ENCODE data around the gene RASA3. TPM values are rescaled to one million over a fixed set of nuclear protein-coding genes. Genes with fewer than 3 reads are reported as not detected.

The RASA3 gene
- total RNA-seq, 1 experiment from 2014 or later, result 9.1 TPM

DNA sequence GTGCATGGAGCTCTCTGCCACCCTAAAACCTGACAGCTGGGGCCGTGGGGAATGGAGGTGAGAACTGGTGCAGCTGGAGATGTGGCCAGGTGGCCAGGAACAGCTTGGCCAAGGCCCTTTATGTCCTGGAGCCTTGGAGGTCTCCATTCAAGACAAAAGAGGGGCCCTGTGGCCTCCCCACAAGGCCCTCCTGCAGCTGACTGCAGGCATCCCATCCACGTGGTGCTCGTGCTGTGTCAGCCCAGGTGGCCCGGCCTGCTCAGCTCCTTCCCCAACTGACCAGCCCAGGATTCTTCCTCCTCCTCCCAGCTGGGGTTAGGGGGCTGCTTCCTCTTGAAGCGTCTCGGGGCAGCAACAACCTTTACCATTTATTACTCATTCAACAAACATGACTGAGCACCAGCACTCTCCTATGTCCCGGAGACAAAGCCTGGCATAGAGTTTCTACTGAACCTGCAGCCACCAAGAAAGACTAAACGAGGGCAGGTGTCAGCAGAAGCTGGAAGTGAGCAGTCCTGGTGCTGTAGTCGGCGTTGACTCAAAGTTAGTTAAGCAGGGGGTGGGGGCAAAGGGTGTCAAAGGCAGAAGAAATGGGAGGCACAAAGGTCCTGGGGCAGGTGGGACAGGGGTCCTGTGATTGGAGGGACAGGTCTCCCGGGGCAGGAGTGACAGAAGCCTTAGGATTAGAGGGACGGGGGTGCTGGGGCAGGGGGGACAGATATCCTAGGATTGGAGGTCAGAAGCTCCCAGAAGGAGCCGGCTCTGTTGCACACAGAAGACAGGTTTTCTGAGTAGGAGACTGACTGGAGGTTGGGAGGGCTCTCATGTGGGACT is 135.3 kb downstream of the RASA3 start:
- H3F3A ChIP-seq (ENCODE audit: low read length, unreplicated experiment), result no peaks in the 10 kb centered on the region
- H3K4me3 ChIP-seq (ENCODE audit: low read length), result no peak overlapping the region
- no peaks in the 10 kb centered on the region for H3K36me3 ChIP-seq (ENCODE audit: low read depth, low read length)
- TF ChIP-seq EZH2 (IDR thresholded peaks at IDR 0.05; ENCODE audit: low read length, unreplicated experiment) (no peak), EZH2phosphoT487 (IDR thresholded peaks at IDR 0.05; ENCODE audit: borderline replicate concordance, low read length) (no peak)
- POLR2A ChIA-PET (ENCODE audit: unreplicated experiment), result no interaction called here
- no peaks in the 10 kb centered on the region for H3K79me2 ChIP-seq (ENCODE audit: low read length)
- H3K9ac ChIP-seq (ENCODE audit: low read length), result peak overlapping the region; percentile 15; the same call in 1 of the 2 replicates
- BruUV-seq (replicated peaks), result no TSS peak
- peak overlapping the region; percentile 70 for H3K27ac ChIP-seq (ENCODE audit: low read length)
- H3K9me3 ChIP-seq (ENCODE audit: low read length), result no peaks in the 10 kb centered on the region
- ATAC-seq (peak; percentile 64), DNase-seq (peak; percentile 68)
- intact Hi-C loops (cut with micrococcal nuclease), result no loop called here
- H3K4me1 ChIP-seq (ENCODE audit: insufficient read depth, low read length), result peaks cover 17% of the 10 kb centered on the region
- no peaks in the 10 kb centered on the region for H4K20me1 ChIP-seq (ENCODE audit: low read length)
- CTCF ChIA-PET, result no interaction called here
- no peaks in the 10 kb centered on the region for H3K9me2 ChIP-seq (replicated peaks; ENCODE audit: low read length)
- H3K4me2 ChIP-seq (ENCODE audit: low read length), result no peak overlapping the region
- no peak overlapping the region for H2AFZ ChIP-seq (ENCODE audit: low read length)
- H3K27me3 ChIP-seq (ENCODE audit: low read length), result no peaks in the 10 kb centered on the region

DNA sequence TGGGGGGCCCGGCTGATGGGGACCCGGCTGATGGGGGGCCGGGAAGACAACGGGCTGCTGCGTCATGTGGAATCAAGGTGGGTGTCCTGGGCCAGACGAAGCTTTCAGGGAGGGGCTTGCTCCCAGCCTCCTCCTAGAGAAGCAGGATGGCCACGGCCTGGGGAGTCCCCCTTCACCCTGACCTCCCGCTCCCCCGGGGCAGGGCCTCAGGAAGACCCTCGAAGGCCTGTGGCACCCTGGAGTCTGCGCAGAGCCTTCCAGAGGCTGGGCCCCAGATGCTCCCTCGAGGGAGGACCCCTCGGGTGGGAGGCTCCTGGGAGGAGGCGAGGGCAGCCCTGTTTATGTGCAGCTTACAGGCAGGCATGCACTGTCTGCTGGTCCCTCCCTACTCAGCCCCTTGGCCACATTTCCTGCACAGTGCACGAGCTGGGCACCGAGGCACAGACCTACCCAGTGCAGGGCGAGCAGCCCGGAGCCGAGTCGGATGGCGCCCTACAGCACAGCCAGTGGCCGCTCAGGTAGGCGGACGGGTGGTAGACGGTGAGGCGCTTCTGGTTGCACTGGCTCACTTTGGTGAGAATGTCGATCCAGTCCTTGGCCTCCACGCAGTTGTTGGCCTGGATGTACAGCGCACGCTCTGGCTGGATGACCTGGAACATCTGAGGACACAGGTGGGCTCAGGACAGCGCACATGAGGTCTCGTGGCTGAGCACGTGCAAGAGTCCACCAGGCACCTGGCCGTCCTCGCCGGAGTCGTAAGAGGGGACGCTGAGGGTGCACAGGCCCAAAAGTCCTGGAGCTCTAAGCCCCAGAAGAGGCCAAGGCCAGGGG is 136.1 kb downstream of the RASA3 start:
- BruUV-seq (replicated peaks), result no TSS peak
- H3K27ac ChIP-seq (ENCODE audit: low read length), result peak overlapping the region; percentile 70
- no peaks in the 10 kb centered on the region for H3K79me2 ChIP-seq (ENCODE audit: low read length)
- ChIA-PET POLR2A (ENCODE audit: unreplicated experiment) (no interaction called here), CTCF (no interaction called here)
- no peaks in the 10 kb centered on the region for H3K9me3 ChIP-seq (ENCODE audit: low read length)
- no peaks in the 10 kb centered on the region for H3K36me3 ChIP-seq (ENCODE audit: low read depth, low read length)
- H3K9me2 ChIP-seq (replicated peaks; ENCODE audit: low read length), result no peaks in the 10 kb centered on the region
- intact Hi-C loops (cut with micrococcal nuclease), result no loop called here
- H3K4me1 ChIP-seq (ENCODE audit: insufficient read depth, low read length), result peaks cover 17% of the 10 kb centered on the region
- H3K9ac ChIP-seq (ENCODE audit: low read length), result peak overlapping the region; percentile 15; the same call in 1 of the 2 replicates
- no peak for DNase-seq
- H3K4me3 ChIP-seq (ENCODE audit: low read length), result no peak overlapping the region
- no peaks in the 10 kb centered on the region for H3K27me3 ChIP-seq (ENCODE audit: low read length)
- no peaks in the 10 kb centered on the region for H4K20me1 ChIP-seq (ENCODE audit: low read length)
- no peak for ATAC-seq
- no peaks in the 10 kb centered on the region for H3F3A ChIP-seq (ENCODE audit: low read length, unreplicated experiment)
- no peak overlapping the region for H2AFZ ChIP-seq (ENCODE audit: low read length)
- H3K4me2 ChIP-seq (ENCODE audit: low read length), result no peak overlapping the region
- TF ChIP-seq EZH2phosphoT487 (IDR thresholded peaks at IDR 0.05; ENCODE audit: borderline replicate concordance, low read length) (no peak), EZH2 (IDR thresholded peaks at IDR 0.05; ENCODE audit: low read length, unreplicated experiment) (no peak)
- TF ChIP-seq, protein P1, sequence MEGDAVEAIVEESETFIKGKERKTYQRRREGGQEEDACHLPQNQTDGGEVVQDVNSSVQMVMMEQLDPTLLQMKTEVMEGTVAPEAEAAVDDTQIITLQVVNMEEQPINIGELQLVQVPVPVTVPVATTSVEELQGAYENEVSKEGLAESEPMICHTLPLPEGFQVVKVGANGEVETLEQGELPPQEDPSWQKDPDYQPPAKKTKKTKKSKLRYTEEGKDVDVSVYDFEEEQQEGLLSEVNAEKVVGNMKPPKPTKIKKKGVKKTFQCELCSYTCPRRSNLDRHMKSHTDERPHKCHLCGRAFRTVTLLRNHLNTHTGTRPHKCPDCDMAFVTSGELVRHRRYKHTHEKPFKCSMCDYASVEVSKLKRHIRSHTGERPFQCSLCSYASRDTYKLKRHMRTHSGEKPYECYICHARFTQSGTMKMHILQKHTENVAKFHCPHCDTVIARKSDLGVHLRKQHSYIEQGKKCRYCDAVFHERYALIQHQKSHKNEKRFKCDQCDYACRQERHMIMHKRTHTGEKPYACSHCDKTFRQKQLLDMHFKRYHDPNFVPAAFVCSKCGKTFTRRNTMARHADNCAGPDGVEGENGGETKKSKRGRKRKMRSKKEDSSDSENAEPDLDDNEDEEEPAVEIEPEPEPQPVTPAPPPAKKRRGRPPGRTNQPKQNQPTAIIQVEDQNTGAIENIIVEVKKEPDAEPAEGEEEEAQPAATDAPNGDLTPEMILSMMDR (conservative IDR thresholded peaks at IDR 0.05; ENCODE audit: low read depth, low read length), result no peak

DNA sequence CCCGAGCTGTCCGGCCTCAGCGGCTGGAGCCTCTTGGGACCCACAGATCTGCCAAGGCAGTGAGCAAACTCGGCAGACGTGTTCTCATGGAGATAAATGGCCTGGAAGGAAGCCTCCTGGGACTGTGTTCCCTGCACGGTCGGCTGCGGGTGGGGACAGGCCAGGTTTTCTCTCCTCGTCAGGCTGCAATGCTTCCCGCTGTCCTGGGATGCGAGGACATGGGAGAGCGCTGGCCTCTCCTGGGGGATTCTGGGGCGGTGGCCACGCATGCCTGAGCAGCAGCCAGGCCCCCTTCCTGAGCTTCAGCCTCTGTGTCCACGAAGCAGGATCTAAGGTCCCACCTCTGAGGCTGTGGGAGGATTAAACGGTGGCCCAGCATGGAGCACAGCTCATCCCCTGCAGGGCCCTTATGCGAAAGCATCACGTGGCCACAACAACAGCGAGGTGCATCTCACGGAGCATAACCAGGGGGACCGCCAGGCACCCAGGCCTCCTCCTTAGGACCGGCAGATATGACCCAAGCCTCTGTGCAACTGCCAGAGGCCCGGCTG is 137.3 kb downstream of the RASA3 start:
- CTCF ChIA-PET, result no interaction called here
- Histone ChIP-seq H3K4me3 (ENCODE audit: low read length) (no peak overlapping the region), H3K4me1 (ENCODE audit: insufficient read depth, low read length) (peaks cover 17% of the 10 kb centered on the region), H3K9ac (ENCODE audit: low read length) (no peak overlapping the region), H3K4me2 (ENCODE audit: low read length) (no peak overlapping the region), H3K27me3 (ENCODE audit: low read length) (no peaks in the 10 kb centered on the region), H3K79me2 (ENCODE audit: low read length) (no peaks in the 10 kb centered on the region), H4K20me1 (ENCODE audit: low read length) (no peaks in the 10 kb centered on the region), H3K27ac (ENCODE audit: low read length) (no peak overlapping the region), H3F3A (ENCODE audit: low read length, unreplicated experiment) (no peaks in the 10 kb centered on the region), H3K9me2 (replicated peaks; ENCODE audit: low read length) (no peaks in the 10 kb centered on the region), H3K9me3 (ENCODE audit: low read length) (no peaks in the 10 kb centered on the region), H2AFZ (ENCODE audit: low read length) (no peak overlapping the region), H3K36me3 (ENCODE audit: low read depth, low read length) (peaks cover 4% of the 10 kb centered on the region; the same call in 1 of the 2 replicates)
- intact Hi-C loops (cut with micrococcal nuclease), result no loop called here
- ATAC-seq (no peak), DNase-seq (no peak)
- BruUV-seq (replicated peaks), result no TSS peak
- POLR2A ChIA-PET (ENCODE audit: unreplicated experiment), result no interaction called here
- TF ChIP-seq EZH2 (IDR thresholded peaks at IDR 0.05; ENCODE audit: low read length, unreplicated experiment), result no peak
- TF ChIP-seq EZH2phosphoT487 (IDR thresholded peaks at IDR 0.05; ENCODE audit: borderline replicate concordance, low read length), result no peak
- TF ChIP-seq, protein P1 (conservative IDR thresholded peaks at IDR 0.05; ENCODE audit: low read depth, low read length), result no peak
